Erythroblast (primary cell): ENCODE results near the gene GCN1.

Source experiments
- GATA1 ChIP-seq: IDR thresholded peaks from 2 replicates; pipeline ENCODE4 v1.6.1; 2011; ENCODE audit warnings: low read depth, mild to moderate bottlenecking, control low read depth, low read length, moderate library complexity
- POLR2A ChIP-seq: IDR thresholded peaks from 2 replicates; pipeline ENCODE4 v1.6.1; 2011; ENCODE audit warnings: mild to moderate bottlenecking, low read length

- no peak for TF ChIP-seq POLR2A
- TF ChIP-seq GATA1: no peak
Measured at GRCh38 chr12:120106151-120106550, 88.4 kb downstream of the GCN1 start.
